ENCODE measurements around the gene PCBP2. TPM values are rescaled to one million over a fixed set of nuclear protein-coding genes. Genes with fewer than 3 reads are reported as not detected.

The PCBP2 gene
- total and polyA plus RNA-seq, 10 of the 15 experiments (the other 5 are each of a cell fraction or from before 2014, with no cell fraction given): 109 to 803 (median 327) TPM

DNA sequence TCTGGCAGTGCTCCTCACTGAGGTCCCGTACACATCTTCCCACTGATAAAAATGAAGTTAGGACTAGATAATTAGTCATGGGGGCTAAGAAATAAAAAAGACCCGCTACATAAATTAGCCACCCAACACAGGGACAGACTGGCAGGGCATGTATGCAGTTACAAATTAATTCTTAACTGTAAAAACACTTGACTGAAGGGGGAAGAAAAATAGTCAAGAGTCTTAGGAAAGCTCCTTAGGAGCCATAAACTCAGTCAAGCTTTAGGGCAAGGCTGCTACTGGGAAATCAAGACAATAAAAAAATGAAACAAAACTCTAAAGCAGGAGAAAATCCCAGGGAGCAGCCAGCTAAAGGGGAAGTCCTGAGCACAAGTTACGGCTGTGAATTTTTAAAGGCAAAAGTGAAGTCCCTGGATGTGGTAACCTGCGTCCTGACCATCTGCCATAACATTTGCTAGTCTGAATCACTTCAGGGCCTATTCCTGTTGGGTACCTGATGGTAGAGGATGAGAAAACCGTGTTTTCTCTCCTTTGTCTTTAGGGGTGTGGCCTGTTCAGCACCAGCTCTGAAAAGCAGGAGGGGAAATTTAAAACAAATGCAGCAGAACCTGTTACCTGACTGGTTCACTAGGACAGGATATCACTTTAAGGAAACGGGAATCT is 62.9 kb downstream of the PCBP2 start:
- FAIRE-seq (no peak), ATAC-seq (no peak), DNase-seq (ENCODE audit: low read depth, low spot score) (no peak)
- ChIA-PET SMC1A (ENCODE audit: uncharacterized antibody, unreplicated experiment) (no interaction called here), CTCF (no interaction called here), RAD21 (ENCODE audit: unreplicated experiment) (no interaction called here), POLR2A (interaction anchor here (0.5 kb wide), 1 partner anchor 398 kb away, joined by 5 read pairs; no protein-coding TSS in a partner anchor)
- H3K4me2 ChIP-seq (ENCODE audit: control insufficient read depth, insufficient read depth): no peak overlapping the region
- in situ Hi-C loops (cut with MboI): no loop called here
- H4K20me1 ChIP-seq (ENCODE audit: control insufficient read depth, insufficient read depth): no peaks in the 10 kb centered on the region
- H3K36me3 ChIP-seq (ENCODE audit: control insufficient read depth in 2 of 2, insufficient read depth in 2 of 2, low read length in 1 of 2): peaks cover 11 to 21% of the 10 kb centered on the region in 2 experiments; a peak in 3 of 4 replicates
- H3K9me3 ChIP-seq (replicated peaks; ENCODE audit: control insufficient read depth, insufficient read depth, low read length): no peaks in the 10 kb centered on the region
- no peak overlapping the region for H3K4me3 ChIP-seq
- TF ChIP-seq STAT1 (conservative IDR thresholded peaks at IDR 0.05) (no peak), SUPT20H (IDR thresholded peaks at IDR 0.05; ENCODE audit: borderline replicate concordance, control insufficient read depth, low read depth, low read length) (no peak), TAF1 (IDR thresholded peaks at IDR 0.05; ENCODE audit: borderline replicate concordance, low read depth, low read length) (no peak), ATF7 (IDR thresholded peaks at IDR 0.05; ENCODE audit: low read depth) (no peak), CREB1 (IDR thresholded peaks at IDR 0.05; ENCODE audit: low read depth) (no peak), CHD1 (IDR thresholded peaks at IDR 0.05; ENCODE audit: low read depth, low read length) (no peak), CEBPB (IDR thresholded peaks at IDR 0.05; ENCODE audit: borderline replicate concordance in 1 of 2, low read depth in 2 of 2, low read length in 2 of 2) (no peak), KDM1A (IDR thresholded peaks at IDR 0.05; ENCODE audit: borderline replicate concordance) (no peak), ESRRA (IDR thresholded peaks at IDR 0.05; ENCODE audit: low read length) (no peak), REST (IDR thresholded peaks at IDR 0.05; ENCODE audit: low read depth, low read length) (no peak), HDAC6 (IDR thresholded peaks at IDR 0.05; ENCODE audit: unreplicated experiment) (no peak), MTA3 (IDR thresholded peaks at IDR 0.05; ENCODE audit: borderline replicate concordance, low read length) (no peak), ZNF207 (IDR thresholded peaks at IDR 0.05; ENCODE audit: borderline replicate concordance) (no peak), TCF7 (IDR thresholded peaks at IDR 0.05; ENCODE audit: borderline replicate concordance) (no peak)
- TF ChIP-seq, protein P1, sequence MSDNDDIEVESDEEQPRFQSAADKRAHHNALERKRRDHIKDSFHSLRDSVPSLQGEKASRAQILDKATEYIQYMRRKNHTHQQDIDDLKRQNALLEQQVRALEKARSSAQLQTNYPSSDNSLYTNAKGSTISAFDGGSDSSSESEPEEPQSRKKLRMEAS (IDR thresholded peaks at IDR 0.05; ENCODE audit: low read depth, low read length): no peak
- TF ChIP-seq, protein P2, sequence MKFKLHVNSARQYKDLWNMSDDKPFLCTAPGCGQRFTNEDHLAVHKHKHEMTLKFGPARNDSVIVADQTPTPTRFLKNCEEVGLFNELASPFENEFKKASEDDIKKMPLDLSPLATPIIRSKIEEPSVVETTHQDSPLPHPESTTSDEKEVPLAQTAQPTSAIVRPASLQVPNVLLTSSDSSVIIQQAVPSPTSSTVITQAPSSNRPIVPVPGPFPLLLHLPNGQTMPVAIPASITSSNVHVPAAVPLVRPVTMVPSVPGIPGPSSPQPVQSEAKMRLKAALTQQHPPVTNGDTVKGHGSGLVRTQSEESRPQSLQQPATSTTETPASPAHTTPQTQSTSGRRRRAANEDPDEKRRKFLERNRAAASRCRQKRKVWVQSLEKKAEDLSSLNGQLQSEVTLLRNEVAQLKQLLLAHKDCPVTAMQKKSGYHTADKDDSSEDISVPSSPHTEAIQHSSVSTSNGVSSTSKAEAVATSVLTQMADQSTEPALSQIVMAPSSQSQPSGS (IDR thresholded peaks at IDR 0.05; ENCODE audit: low read length): no peak
- TF ChIP-seq, protein P3, sequence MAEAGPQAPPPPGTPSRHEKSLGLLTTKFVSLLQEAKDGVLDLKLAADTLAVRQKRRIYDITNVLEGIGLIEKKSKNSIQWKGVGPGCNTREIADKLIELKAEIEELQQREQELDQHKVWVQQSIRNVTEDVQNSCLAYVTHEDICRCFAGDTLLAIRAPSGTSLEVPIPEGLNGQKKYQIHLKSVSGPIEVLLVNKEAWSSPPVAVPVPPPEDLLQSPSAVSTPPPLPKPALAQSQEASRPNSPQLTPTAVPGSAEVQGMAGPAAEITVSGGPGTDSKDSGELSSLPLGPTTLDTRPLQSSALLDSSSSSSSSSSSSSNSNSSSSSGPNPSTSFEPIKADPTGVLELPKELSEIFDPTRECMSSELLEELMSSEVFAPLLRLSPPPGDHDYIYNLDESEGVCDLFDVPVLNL (IDR thresholded peaks at IDR 0.05; ENCODE audit: low read depth, low read length): no peak
- H3K79me2 ChIP-seq (ENCODE audit: control insufficient read depth, insufficient read depth, low read length): no peaks in the 10 kb centered on the region
- intact Hi-C loops (cut with micrococcal nuclease; ENCODE audit: unreplicated experiment): no loop called here
- no peak overlapping the region for H3K9ac ChIP-seq (ENCODE audit: control insufficient read depth, insufficient read depth, low read length)
- whole genome bisulfite sequencing (ENCODE audit: insufficient coverage, insufficient replicate concordance, low lambda C conversion rate, missing lambda C conversion rate): 80% methylated on average over 6 of the region's 6 CpGs
- no TSS peak for BruUV-seq (replicated peaks)
- no peak overlapping the region for H3K27ac ChIP-seq (ENCODE audit: control insufficient read depth, insufficient read depth)
- no peaks in the 10 kb centered on the region for H3K4me1 ChIP-seq (ENCODE audit: control insufficient read depth, insufficient read depth, low read length)
- H3K27me3 ChIP-seq (replicated peaks in 1 of 2; ENCODE audit: control insufficient read depth in 2 of 2, insufficient read depth in 2 of 2, low read length in 1 of 2): no peaks in the 10 kb centered on the region
- H2AFZ ChIP-seq (ENCODE audit: control insufficient read depth, low read depth, low read length): no peak overlapping the region

Measured in GM12878 (cell line).